Activated T-helper 1 cell treated with anti-CD3 and anti-CD28 coated beads, Interleukin-2, amount 50 U/mL, for 16 hours (primary cell): ENCODE results near the gene DENND2A.
"Not testable (repeated sequence)": the region's sequence is repeated elsewhere in the genome, so short reads cannot be mapped to it uniquely, and the experiment has no call there.

Source experiments
- DNase-seq, 2 donors: peaks; one replicate each; pipeline ENCODE4 v3.0.0-alpha.2; 2020; ENCODE audit warnings: low read depth in 1 of 2, low spot score in 1 of 2

The DENND2A gene

DNA sequence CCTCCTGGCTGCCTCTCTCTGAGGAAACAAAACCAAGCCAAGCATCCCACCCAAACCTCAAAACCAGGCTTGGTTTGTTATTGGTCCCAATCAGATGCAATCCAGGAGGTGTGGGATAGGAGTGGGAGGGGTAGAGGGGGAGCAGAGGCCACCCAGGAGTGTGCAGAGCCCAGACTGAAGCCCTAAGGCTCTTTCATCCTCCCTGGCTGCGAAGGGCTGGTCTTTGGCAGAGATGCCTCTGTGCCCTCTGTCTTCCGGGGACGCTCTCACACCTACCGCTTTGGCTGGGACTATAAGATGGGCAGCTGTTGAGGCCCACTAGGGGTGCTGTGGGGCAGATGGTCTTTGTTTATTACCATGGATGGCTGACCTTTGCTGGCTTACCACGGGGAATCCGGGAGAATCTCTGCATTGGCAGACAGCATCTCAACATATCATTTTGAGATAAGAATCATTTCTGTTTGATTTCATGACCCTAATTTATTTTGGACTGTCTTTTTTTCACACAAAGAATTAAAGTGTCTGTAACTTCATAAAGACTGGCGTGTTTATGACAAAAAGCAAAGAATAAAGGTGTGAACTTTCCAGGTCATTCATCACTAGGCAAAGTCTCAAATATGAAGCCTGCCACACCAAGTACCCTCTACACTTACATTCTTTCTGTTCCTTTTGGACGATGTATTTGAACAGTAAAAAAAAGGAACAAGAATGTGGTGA, 6.5 kb upstream of the DENND2A start:
- DNase-seq: no peak

DNA sequence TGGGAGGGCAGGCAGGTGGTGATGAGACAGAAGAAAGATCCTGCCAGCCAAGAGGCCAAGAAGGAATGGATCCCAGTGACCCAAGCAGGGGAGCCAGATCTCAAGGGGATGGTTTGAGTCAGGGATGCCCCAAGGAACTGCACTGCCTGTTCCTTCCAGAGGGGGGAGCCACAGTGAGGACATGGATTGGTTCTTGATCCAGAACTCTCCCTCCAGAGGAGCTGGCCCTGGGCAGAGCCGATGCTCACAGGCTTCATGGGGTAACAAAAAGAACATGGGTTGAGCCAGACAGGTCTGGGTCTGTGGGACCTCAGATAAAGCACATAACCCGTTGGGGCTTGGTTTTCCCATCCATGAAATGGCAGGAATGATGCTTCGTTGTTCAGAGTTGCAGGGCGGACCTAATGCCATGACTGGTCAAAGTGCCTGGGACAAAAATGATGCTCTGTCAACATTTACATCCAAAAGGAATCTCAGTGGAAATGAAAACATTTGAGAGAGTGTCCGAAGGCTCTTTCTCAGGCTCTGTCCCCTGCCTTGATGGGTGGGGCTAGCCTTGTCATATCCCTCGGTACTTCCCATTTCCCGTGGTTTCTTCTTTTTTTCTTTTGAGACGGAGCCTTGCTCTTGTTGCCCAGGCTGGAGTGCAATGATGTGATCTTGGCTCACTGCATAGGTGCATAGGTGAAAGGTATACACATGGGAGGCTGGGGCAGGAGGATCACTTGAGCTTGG, 4.7 kb upstream of the DENND2A start:
- no peak for DNase-seq

DNA sequence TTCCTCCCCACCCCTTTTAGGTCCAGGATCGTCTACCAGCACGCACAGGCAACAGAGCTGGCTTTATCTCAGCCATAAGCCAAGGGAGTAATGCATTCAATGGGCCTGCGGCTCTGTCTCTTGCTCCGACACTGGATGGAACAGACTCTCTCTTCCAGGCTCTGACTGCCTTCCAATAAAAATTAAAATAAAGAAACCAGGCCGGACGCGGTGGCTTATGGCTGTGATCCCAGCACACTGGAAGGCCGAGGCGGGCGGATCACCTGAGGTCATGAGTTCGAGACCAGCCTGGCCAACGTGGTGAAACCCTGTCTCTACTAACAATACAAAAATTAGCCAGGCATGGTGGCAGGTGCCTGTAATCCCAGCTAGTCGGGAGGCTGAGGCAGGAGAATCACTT, 4.1 kb upstream of the DENND2A start:
- DNase-seq: not testable (repeated sequence)

DNA sequence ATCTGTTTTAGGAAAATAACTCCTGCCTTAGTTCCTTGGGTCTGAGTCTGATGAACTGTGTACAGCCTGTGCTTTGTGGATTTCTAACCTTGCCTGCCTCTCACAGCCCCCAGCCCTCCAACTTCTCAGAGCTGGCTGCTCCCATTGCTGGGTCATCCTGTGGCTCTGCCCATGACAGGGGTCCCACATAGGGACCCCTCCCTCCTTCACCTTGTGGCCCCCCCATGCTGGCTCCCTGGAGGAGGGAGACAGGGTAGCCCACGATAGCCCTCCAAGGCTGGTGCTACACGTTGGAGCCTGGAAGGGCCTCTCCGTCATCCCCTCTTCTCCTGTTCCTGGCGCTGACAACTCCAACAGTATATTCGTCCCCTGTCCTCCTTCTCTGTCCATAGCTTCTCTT, 2.8 kb upstream of the DENND2A start:
- DNase-seq: no peak

DNA sequence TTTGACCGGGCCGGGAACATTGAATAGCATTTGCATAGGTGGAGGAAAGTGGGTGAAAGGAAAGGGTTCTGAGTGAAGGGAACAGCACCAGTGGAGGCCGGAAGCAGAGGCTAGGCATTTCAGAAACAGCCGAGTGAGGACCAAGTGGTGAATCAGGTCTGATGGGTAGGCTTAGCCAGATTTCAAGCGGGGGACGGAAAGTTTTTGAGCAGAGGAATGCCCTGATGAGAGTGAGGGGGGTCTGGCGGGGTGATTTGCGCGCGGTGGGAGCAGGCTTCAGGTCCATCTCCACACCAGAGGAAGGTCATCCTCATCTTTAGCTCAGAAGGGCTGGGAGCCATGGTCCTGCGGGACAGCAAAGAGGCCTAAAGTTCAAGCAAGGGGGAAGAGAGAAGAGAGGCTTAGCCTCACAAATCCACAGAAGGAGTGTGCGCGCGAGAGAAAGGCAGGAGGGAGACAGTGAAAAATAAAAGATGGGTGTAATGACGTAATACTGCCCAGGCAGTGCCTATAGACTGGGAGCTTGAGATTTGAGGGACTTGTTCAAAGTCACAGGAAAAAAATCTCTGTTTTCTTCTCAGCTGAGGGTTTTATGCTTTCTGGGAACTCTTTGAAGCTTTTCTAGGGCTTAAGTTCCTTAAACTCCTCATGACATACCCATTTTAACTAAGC, 1.0 kb upstream of the DENND2A start:
- DNase-seq: no peak

DNA sequence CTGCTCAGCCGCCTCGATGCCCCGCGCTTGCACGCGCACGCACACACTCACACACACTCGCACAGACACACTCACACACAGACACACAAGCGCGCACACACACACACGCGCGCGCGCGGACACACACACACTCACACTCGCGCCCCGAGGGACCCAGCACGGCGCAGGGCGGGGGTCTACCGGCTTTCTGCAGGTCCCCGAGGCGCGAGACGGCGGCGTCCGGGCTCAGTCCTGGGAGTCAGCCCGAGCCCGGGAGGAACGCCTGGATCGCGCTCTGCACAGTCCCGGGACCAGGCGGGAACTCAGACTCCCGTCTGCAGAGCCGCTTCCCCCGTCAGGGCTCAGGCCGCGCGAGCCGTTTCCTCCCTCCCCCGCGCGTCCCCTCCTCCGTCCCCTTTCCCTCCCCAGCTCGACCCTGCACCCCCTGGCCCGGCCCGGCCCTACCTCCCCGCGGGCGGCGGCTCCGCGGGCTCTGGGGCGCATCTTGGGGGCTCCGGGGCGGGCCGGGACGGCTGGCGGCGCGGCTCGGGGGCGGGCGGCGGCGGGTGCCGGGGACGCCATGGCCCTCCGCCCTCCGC, 464 bp downstream of the DENND2A start:
- no peak for DNase-seq

DNA sequence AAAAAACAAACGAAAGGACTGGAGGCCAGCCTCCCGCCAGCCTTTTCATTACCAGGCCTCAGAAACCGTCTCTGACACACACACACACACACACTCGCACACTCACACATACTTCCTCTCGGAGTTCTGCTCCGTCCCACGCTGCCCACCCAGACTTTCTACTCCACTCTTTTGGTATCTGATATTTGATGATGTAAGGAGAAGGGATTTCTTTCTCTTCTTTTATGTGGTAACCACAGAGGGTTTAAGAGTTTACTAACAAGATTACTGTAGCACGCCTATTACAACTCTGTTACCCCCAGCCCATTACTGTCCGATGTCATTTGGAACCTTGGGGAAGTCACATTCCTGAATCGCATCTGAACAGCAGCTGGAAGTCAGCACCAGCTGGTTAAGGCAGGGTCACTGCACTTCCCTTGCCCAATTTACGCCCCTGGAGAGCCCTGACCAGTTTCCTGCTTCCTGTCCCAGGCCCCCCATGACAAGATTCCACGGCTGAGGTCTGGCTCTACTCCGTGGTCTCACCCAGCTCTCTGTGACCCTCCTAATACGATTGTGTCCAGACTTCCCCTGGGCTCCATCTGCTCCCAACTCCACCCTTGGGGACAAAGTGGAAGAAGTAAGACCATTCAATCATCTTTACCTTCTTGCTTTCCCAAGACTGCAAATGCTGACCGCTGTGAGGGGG, 1.1 kb downstream of the DENND2A start:
- no peak for DNase-seq

DNA sequence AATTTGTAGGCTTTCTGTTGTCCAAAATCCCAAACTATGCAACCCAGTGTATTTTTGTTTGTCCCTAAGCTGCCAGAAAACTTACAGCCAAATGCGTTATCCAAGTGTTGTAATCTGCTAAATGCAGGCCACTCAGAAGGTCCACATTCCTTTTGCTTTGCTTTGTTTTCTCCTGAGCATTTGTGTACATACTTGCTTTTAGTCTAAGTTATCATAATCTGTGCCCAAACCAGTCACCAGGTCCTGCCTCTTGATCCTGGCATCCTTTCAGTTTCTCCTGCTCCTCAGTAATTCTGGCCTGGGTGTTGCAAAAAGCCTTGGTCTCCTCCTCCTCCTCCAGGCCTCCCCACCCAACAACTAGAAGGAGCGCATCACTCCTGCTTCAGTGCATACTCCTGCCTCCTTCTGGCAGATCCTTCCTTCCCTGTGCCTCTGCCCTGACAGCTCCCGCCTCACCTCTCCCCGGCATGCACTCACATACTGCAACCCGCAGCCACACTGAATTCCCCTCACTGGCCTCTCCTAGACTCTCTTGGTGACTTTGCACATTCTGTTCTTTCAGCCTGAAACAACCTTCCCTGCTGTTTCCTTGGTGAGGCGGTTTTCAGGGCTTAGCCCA, 2.3 kb downstream of the DENND2A start:
- no peak for DNase-seq

DNA sequence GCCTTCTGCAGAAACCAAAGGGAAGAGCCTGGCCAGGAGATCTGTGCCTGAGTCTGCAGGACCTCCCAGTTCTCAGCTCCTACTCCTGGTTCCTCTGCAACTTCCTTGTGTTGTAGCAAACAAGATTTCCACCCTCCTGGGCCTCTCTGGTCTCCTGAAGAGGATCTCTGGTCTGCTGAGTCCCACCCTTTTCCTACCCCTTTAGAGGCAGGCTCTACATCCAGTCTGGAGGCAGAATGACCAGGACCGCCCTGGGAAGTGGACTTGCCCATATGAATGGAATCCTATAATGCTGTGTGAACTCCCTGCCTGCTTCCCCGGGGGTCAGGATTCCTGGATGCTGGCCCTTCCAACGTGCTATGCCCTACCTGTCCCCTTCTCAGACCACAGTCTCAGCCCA, 3.2 kb downstream of the DENND2A start:
- DNase-seq: no peak

DNA sequence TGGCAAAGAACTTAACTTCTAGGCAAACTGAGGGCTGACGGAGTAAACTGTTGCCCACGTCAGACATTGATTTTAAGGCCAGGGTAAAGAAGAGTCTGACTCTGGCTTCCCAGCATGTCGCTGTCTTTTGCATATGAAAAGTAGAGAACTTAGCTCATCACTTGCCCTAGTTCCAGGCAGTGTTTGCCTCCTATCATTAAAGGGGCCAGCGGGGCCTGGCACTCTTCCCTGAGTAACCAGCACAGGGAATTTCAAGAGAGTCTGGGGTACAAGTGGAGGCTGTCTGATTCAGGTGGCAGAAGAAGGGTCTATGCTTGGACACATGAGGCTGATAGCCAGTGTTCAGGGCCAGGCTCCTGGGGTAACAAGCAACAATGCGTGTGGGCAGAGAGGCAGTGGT, 4.8 kb downstream of the DENND2A start:
- DNase-seq: no peak

DNA sequence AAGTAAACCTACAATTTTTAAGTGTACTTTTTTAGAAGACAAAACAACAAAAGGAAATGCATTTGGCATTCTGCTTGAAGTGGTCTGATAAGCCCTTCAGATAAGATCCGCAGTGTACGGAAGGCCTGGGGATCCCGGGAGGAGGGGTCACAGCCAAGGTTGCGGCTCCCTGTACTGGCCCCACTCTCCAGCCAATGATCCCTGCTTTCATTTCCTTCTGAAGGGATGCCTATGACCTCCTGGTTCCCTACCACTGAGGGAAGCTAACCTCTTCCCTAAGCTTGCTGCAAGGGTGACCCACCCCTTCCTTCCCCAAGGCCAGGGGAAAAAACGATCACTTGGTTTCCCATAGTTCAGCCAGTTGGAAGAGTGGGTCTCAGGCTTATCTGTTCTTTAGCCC, 5.3 kb downstream of the DENND2A start:
- DNase-seq: no peak

DNA sequence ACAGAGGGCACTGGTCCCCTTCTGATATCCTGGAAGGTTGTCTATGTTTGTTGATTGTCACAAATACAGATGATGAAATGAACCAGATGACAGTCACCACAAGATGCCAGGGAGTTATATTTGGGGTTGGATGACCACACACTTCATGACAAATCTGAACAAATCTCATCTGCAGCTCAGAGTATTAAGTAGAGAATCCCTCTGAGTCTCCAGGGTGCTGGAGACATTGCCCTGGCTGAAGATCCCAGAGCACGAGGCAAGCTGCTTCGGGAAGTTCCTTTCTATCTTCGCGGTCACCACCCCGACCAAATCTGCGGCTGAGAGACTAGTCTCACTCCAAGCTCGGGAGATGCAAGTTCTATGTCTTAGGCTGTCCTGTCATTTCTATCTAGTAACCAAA, 9.0 kb downstream of the DENND2A start:
- no peak for DNase-seq

DNA sequence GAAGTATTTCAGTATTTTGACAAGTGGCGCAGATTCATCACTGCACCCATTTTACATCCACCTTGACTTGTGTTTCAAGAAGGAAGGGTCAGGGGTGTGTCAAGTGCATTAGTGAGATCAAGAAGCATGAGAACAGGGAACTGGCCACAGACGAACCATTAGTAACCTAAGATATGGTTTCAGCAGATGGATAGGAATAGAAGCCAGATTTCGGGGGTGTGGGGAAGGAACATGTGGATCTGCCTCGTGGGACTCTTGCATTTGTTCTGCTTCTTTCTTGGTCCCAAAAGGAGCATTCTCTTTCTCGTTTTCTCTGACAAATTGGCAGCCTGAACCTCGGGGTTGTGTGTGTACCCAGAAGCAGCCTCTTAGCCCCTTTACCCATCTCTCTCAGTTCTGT, 9.6 kb downstream of the DENND2A start:
- DNase-seq: no peak

DNA sequence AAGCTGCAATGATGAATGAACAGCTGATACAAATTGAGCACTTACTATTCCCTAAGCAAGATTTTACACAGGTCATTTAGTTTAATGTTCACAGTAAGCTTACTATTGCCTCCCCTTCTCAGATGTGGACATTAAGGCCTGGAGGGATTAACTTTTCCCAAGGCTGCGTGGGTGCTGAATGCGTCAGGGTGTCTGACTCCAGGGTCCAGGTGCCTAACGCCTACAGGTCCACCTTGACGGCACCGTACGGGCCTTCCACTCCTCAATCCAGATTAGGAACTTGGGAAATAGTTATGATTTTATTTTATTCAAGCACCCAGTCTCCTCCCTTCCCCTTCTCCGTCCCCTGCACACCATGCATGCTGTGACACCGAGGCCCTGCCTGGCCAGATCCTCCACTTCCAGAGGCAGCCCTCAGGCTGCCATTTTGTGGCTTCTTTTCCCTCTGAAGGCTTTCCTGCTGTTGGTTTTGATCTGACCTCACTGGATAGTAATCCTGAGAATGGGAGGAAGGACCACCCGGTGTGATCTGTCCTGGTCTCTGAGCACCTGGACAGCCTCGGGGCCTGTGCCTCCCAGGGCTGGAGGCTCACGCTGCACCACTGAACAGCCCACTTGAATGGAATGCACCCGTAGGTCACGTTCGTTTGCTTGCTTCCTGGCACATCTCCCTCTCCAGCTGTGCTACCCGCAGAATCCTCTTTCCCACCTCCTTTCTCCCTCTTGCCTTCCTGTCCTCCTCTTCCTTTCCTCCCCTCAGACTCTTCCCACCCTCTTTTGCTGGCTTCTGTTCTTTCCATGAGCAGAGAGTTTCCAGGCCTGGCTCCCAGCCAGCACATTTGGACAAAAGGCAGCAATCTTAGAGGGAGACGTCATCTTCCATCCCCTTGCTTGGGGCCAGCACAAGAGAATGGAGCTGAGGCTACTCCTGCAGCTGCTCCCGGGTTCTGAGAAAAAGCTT, 14.4 kb downstream of the DENND2A start:
- DNase-seq: no peak

DNA sequence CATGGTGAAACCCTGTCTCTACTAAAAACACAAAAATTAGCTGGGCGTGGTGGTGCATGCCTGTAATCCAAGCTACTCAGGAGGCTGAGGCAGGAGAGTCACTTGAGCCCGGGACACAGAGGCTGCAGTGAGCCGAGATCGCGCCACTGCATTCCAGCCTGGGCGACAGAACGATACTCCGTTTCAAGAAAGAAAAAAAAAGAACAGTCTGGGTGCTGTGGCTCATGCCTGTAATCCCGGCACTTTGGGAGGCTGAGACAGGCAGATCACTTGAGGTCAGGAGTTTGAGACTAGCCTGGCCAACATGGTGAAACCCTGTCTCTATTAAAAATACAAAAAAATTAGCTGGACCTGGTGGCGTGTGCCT, 15.4 kb downstream of the DENND2A start:
- DNase-seq: not testable (repeated sequence)

DNA sequence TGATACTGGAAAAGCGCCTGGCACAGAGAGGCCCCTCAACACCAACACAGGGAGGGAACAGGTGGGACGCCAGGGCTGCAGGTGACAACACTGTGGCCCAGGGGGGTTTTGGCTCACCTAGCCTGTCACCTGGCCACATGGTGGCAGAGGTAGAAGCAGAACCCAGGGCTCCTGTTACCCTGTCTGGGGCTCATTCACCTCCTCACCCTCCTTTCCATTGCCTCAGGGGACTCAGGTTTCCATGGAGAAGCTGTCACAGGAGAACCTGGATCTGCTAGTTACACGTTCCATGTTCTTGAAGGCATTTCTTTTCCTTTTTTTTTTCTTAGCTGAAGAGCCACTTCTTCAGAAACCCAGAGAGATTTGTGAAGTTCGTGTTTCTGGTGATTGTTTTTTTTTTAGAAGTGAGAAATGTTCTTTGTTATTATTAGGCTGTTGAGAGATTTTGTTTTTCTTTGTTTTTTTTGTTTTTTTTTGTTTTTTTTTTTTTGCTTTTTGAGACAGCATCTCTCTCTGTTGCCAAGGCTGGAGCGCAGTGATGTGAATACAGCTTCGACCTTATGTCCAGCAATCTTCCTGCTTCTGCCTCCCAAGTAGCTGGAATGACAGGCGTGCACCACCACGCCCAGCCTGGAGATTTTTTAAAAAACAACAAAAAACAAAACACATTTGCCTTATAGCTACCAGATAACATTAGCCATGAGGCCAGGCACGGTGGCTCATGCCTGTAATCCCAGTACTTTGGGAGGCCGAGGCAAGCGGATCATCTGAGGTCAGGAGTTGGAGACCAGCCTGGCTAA, 16.0 kb downstream of the DENND2A start:
- DNase-seq: no peak

DNA sequence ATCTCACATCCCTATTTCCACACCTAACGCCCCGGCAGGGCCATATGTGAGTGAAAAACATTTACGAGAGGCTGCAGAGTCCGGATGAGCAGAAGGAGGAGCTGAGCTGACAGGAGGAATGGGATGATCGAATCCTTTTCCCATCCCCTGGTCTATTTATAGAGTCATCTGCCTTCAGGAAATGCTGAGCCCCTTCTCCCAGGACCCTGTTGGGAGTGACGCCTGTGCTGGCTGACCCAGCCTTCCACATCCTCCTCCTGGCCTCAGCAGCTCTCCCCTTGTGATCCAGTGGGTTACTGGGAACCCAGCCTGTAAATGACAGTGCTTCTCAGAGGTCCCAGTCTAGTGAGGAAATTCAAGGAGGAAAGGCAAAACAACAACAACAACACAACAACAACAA, 16.6 kb downstream of the DENND2A start:
- DNase-seq: no peak

DNA sequence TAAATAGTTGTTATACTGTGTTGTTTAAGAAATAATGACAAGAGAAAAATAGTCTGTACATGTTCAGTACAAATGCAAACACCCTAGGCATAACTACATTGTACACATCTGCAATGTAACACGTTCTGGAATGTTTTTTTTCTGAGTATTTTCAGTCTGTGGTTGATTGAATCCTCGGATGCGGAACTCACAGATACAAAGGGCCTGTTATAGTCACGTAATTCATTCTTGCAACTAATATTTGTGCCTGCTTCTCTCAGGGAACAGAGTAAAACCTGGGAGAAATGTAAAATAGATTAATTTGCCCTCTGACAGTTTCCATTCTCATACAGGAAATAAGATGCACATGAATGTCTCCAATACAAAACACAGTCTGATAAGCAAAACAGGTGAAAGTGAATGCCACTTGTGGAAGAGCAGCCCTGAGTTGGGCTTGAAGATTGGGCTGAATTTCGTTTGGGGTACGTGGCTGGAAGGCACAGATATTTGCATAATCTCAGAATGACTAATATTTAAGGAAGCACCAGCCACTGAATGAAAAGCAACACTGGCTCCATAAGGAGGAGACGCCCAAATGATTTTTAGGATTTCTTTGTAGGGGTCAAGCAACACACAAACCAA, 19.1 kb downstream of the DENND2A start:
- no peak for DNase-seq
